GM23338 (cell line): ENCODE measurements around the gene PACRGL. TPM values are rescaled to one million over a fixed set of nuclear protein-coding genes. Genes with fewer than 3 reads are reported as not detected.

Experiments
- ATAC-seq: fragments of 200-7000 bp; cut with Tn5 transposase; 3 replicates; pipeline ENCODE4 v1.9.1; 2020
- DNase-seq: peaks from one replicate; pipeline ENCODE4 v3.0.0-alpha.2; 2015; ENCODE audit warnings: low spot score
- H2AFZ ChIP-seq: fragments of 200-600 bp; sonication (generic); 2 replicates; pipeline ENCODE4 v1.8.0; 2016; ENCODE audit warnings: antibody characterized with exemption, mild to moderate bottlenecking, moderate library complexity
- H3F3A ChIP-seq: fragments of 200-600 bp; sonication (generic); replicated peaks from 2 replicates; pipeline ENCODE4 v1.8.0; 2017; ENCODE audit warnings: antibody characterized with exemption, mixed run types, low read depth
- H3K27ac ChIP-seq: fragments of 200-600 bp; sonication (generic); 2 replicates; pipeline ENCODE4 v1.6.1; 2016; ENCODE audit warnings: low read depth
- H3K27me3 ChIP-seq: fragments of 200-600 bp; sonication (generic); 2 replicates; pipeline ENCODE4 v1.8.0; 2016; ENCODE audit warnings: mild to moderate bottlenecking, mixed run types, moderate library complexity; ENCODE audit not compliant: insufficient read depth
- H3K36me3 ChIP-seq: fragments of 200-600 bp; sonication (generic); 2 replicates; pipeline ENCODE4 v1.8.0; 2016; ENCODE audit warnings: mild to moderate bottlenecking; ENCODE audit not compliant: insufficient read depth
- H3K4me1 ChIP-seq: fragments of 200-600 bp; sonication (generic); 2 replicates; pipeline ENCODE4 v1.8.0; 2016; ENCODE audit warnings: mild to moderate bottlenecking, moderate library complexity; ENCODE audit not compliant: insufficient read depth
- H3K4me2 ChIP-seq: fragments of 200-600 bp; sonication (generic); 2 replicates; pipeline ENCODE4 v1.7.1; 2017; ENCODE audit warnings: mixed run types
- H3K4me3 ChIP-seq: fragments of 200-600 bp; sonication (generic); 2 replicates; pipeline ENCODE4 v1.6.1; 2016; ENCODE audit warnings: mixed run types
- H3K79me2 ChIP-seq: fragments of 200-600 bp; sonication (generic); replicated peaks from 2 replicates; pipeline ENCODE4 v1.8.0; 2017; ENCODE audit warnings: mild to moderate bottlenecking; ENCODE audit not compliant: insufficient read depth
- H3K9me2 ChIP-seq: fragments of 200-600 bp; sonication (generic); 2 replicates; pipeline ENCODE4 v1.8.0; 2017; ENCODE audit not compliant: insufficient read depth
- H4K20me1 ChIP-seq: fragments of 200-600 bp; sonication (generic); replicated peaks from 2 replicates; pipeline ENCODE4 v1.8.0; 2017; ENCODE audit warnings: mild to moderate bottlenecking; ENCODE audit not compliant: insufficient read depth
- H3K27ac Mint-ChIP-seq: 2 replicates; pipeline ENCODE4 v1.8.0; 2020; ENCODE audit warnings: inconsistent platforms, mild to moderate bottlenecking, moderate library complexity, mixed read lengths
- H3K27me3 Mint-ChIP-seq: 3 replicates; pipeline ENCODE4 v1.8.0; 2022; ENCODE audit warnings: low read depth, mild to moderate bottlenecking, moderate library complexity, mixed read lengths, inconsistent platforms; ENCODE audit not compliant: insufficient read depth, poor library complexity
- H3K36me3 Mint-ChIP-seq: 3 replicates; pipeline ENCODE4 v1.8.0; 2021; ENCODE audit warnings: low read depth, mild to moderate bottlenecking, inconsistent platforms, moderate library complexity, mixed read lengths
- H3K4me1 Mint-ChIP-seq: 3 replicates; pipeline ENCODE4 v1.8.0; 2020; ENCODE audit warnings: mild to moderate bottlenecking, inconsistent platforms, mixed read lengths
- H3K4me3 Mint-ChIP-seq: 3 replicates; pipeline ENCODE4 v1.8.0; 2021; ENCODE audit warnings: moderate library complexity, mild to moderate bottlenecking, inconsistent platforms, mixed read lengths
- H3K9me3 Mint-ChIP-seq: 3 replicates; pipeline ENCODE4 v1.8.0; 2020; ENCODE audit warnings: moderate library complexity, mild to moderate bottlenecking, inconsistent platforms, mixed read lengths
- CREB1 ChIP-seq: fragments of 250-450 bp; sonication (Bioruptor Pico); IDR thresholded peaks from 2 replicates; pipeline ENCODE4 v1.5.0; 2020; ENCODE audit warnings: low read depth, mild to moderate bottlenecking, moderate library complexity
- EZH2phosphoT487 ChIP-seq: fragments of 200-600 bp; sonication (generic); IDR thresholded peaks from one replicate; pipeline ENCODE4 v1.8.1; 2018; ENCODE audit warnings: antibody characterized with exemption; ENCODE audit not compliant: unreplicated experiment
- NANOG ChIP-seq: IDR thresholded peaks from 2 replicates; pipeline ENCODE4 v1.6.1; 2016; ENCODE audit warnings: antibody characterized with exemption, borderline replicate concordance
- POLR2AphosphoS5 ChIP-seq: IDR thresholded peaks from 2 replicates; pipeline ENCODE4 v1.6.1; 2016; ENCODE audit warnings: antibody characterized with exemption, low read depth
- STAT1 ChIP-seq: IDR thresholded peaks from one replicate; pipeline ENCODE4 v1.6.1; 2016; ENCODE audit warnings: antibody characterized with exemption; ENCODE audit not compliant: unreplicated experiment
- ZNF331 ChIP-seq: fragments of 250-450 bp; sonication (Bioruptor Pico); IDR thresholded peaks from 2 replicates; pipeline ENCODE4 v1.5.0; 2020; ENCODE audit warnings: low read depth, mild to moderate bottlenecking, moderate library complexity
- polyA plus RNA-seq: library from polyadenylated mRNA; unstranded; fragments of >200 nt; fragmentation: Nextera tagmentation; extraction: Ambion mirVana; gene quantifications from 2 replicates; pipeline ENCODE4 v1.2.1, GENCODE V29; 2016
- total RNA-seq: library from RNA; depleted of rRNA; stranded (reverse); fragments of >200 nt; shearing (Covaris generic); gene quantifications from 2 replicates; pipeline ENCODE4 v1.2.3, GENCODE V29; 2014
- TF ChIP-seq, protein P1 (sequence below): IDR thresholded peaks from one replicate; pipeline ENCODE4 v1.6.1; 2018; ENCODE audit warnings: antibody characterized with exemption; ENCODE audit not compliant: unreplicated experiment
- TF ChIP-seq, protein P2 (sequence below): IDR thresholded peaks from 2 replicates; pipeline ENCODE4 v1.6.1; 2016; ENCODE audit warnings: antibody characterized with exemption
- TF ChIP-seq, protein P3 (sequence below), 2 experiments: fragments of 200-600 bp in 1 of 2; sonication (generic) in 1 of 2; conservative IDR thresholded peaks; 2 replicates each; pipeline versions ENCODE4 v1.5.1 to v1.6.1; 2016 to 2017; ENCODE audit warnings: antibody characterized with exemption in 2 of 2, low read depth in 2 of 2, mild to moderate bottlenecking in 2 of 2, moderate library complexity in 1 of 2

PACRGL gene
- total and polyA plus RNA-seq, 2 experiments from 2014 or later = 4.8 to 15.8 TPM

DNA sequence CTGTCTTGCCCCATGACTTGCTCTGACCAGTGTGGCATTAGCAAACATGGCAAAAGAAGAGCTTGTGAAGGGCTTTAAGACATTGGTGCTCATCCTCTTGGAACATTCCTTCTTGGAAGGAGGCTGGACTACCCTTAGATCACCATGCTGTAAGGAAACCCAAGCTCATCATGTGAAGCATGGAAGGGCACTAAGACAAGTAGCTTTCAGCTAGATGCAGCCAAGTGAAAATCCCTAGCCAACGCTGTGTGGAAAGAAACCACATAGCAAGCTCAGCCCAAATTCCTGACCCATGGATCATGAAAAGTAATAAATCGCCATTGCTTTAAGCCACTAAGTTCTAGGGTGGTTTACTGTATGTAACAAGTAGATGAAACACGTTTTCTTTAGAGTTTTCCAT lies 12.4 kb upstream of the PACRGL start (continued):
- TF ChIP-seq, protein P1, sequence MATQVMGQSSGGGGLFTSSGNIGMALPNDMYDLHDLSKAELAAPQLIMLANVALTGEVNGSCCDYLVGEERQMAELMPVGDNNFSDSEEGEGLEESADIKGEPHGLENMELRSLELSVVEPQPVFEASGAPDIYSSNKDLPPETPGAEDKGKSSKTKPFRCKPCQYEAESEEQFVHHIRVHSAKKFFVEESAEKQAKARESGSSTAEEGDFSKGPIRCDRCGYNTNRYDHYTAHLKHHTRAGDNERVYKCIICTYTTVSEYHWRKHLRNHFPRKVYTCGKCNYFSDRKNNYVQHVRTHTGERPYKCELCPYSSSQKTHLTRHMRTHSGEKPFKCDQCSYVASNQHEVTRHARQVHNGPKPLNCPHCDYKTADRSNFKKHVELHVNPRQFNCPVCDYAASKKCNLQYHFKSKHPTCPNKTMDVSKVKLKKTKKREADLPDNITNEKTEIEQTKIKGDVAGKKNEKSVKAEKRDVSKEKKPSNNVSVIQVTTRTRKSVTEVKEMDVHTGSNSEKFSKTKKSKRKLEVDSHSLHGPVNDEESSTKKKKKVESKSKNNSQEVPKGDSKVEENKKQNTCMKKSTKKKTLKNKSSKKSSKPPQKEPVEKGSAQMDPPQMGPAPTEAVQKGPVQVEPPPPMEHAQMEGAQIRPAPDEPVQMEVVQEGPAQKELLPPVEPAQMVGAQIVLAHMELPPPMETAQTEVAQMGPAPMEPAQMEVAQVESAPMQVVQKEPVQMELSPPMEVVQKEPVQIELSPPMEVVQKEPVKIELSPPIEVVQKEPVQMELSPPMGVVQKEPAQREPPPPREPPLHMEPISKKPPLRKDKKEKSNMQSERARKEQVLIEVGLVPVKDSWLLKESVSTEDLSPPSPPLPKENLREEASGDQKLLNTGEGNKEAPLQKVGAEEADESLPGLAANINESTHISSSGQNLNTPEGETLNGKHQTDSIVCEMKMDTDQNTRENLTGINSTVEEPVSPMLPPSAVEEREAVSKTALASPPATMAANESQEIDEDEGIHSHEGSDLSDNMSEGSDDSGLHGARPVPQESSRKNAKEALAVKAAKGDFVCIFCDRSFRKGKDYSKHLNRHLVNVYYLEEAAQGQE = no peak
- TF ChIP-seq, protein P2, sequence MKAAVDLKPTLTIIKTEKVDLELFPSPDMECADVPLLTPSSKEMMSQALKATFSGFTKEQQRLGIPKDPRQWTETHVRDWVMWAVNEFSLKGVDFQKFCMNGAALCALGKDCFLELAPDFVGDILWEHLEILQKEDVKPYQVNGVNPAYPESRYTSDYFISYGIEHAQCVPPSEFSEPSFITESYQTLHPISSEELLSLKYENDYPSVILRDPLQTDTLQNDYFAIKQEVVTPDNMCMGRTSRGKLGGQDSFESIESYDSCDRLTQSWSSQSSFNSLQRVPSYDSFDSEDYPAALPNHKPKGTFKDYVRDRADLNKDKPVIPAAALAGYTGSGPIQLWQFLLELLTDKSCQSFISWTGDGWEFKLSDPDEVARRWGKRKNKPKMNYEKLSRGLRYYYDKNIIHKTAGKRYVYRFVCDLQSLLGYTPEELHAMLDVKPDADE = no peak
- no peak for TF ChIP-seq NANOG

DNA sequence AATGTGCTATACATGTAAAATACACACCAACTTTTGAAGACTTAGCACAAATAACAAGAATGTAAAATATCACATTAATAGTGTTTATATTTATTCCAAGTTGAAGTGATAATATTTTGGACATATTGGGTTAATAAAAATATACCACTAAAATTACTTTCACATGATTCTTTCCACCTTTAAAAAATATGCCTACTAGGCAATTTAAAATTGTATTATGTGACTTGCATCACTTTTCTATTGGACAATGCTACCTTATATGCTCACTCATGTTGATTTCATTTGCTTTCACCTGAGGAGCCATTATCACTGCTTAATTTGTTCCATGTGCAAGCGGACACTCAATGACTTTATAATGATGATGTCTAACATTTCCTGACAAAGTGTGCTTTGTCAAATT lies 3.4 kb upstream of the PACRGL start:
- Histone ChIP-seq H4K20me1 (no peaks in the 10 kb centered on the region), H3K4me1 (peaks cover 5% of the 10 kb centered on the region; the same call in 1 of the 2 replicates), H2AFZ (no peak overlapping the region), H3K27ac (no peak overlapping the region), H3K4me2 (no peak overlapping the region), H3K4me3 (no peak overlapping the region), H3K36me3 (no peaks in the 10 kb centered on the region), H3K9me2 (no peaks in the 10 kb centered on the region), H3F3A (no peaks in the 10 kb centered on the region), H3K27me3 (no peaks in the 10 kb centered on the region), H3K79me2 (peaks cover 14% of the 10 kb centered on the region)
- no peak for ATAC-seq
- Mint-ChIP-seq H3K4me1 (peaks cover 4% of the 10 kb centered on the region; the same call in 2 of the 3 replicates), H3K27me3 (peaks cover 2% of the 10 kb centered on the region), H3K9me3 (no peaks in the 10 kb centered on the region), H3K27ac (no peak overlapping the region), H3K4me3 (no peak overlapping the region), H3K36me3 (no peaks in the 10 kb centered on the region; the same call in 2 of the 3 replicates)
- no peak for DNase-seq
- TF ChIP-seq POLR2AphosphoS5 (no peak), EZH2phosphoT487 (no peak), CREB1 (CRISPR knock-in tag) (no peak), STAT1 (no peak), NANOG (no peak), ZNF331 (CRISPR knock-in tag) (no peak)
- TF ChIP-seq, protein P2 = no peak
- TF ChIP-seq, protein P3, sequence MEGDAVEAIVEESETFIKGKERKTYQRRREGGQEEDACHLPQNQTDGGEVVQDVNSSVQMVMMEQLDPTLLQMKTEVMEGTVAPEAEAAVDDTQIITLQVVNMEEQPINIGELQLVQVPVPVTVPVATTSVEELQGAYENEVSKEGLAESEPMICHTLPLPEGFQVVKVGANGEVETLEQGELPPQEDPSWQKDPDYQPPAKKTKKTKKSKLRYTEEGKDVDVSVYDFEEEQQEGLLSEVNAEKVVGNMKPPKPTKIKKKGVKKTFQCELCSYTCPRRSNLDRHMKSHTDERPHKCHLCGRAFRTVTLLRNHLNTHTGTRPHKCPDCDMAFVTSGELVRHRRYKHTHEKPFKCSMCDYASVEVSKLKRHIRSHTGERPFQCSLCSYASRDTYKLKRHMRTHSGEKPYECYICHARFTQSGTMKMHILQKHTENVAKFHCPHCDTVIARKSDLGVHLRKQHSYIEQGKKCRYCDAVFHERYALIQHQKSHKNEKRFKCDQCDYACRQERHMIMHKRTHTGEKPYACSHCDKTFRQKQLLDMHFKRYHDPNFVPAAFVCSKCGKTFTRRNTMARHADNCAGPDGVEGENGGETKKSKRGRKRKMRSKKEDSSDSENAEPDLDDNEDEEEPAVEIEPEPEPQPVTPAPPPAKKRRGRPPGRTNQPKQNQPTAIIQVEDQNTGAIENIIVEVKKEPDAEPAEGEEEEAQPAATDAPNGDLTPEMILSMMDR (conservative IDR thresholded peaks at IDR 0.05; ENCODE audit: low read depth in 2 of 2) = no peak
- TF ChIP-seq, protein P1 = no peak
